Stimulated activated CD8-positive, alpha-beta memory T cell treated with anti-CD3 and anti-CD28 coated beads, Interleukin-15, amount 100 ng/mL, for 1 hour (primary cell): Measurements from ENCODE around the gene RSPRY1.

Experiments
- DNase-seq: peaks from one replicate; pipeline ENCODE4 v3.0.0-alpha.2; 2020; ENCODE audit warnings: low read depth

RSPRY1 gene

DNA sequence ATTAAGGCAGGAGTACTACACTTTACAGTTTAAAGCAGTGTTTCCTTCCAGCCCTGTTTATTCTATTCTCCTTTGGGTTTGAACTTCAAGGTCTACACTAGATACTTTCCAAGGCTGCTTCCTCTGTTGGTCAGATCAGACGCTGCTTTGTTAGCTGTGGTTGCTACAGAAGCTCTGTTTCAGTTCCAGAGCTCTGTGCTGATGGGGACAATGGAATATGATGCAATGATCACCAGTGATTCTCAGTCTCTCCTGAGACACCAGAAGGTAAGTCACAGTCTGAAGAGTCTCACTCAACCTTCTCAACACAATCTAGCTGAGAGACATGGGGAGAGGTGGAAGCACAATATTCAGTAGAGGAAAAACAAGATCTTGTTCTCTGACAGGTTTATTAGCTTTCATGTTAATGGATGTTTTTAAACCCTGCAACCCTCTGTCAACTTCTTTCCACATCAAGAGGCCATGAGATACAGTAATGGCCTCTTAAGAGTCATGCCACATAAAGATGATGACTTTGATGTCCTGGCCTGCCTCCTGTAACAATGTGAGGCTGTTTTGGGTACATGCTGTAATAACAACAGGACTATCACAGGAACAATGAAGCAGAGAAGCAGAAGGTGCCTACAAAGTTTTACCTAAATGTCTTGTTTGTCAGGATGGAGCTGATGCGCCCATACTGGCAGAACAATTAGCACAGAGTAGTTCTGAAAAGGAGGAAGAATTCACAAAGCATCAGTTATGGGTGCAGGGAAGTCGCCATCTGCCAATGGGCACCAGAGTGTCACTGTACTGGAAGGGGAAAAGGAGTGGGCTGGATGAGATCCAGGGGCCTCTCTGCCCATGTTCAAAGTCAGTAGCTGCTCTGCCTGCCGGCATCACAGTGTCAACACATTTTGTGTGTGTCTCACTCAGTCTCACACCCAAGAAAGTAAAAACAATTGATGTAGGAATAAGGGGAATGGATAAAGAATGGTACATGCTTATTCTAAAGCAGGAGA, 33.7 kb upstream of the RSPRY1 start:
- DNase-seq, result no peak

DNA sequence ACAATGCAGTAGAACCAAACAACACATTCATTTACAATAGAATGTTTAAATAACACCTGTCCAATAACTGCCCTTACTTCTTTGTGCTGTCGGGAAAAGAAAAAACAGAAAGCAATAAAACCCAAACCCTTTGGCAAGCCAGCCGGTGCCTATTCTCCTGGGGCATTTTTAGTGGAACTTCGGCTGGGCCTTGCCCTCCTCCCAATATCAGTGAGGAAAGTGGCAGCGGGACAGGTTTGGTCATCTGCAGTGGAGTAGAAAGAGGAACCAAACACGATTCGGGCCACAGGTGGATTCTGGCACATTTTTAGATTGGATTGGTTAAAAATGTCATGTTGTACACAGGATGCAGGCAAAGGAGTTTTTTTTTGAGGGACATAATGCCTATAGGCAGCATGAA, 32.3 kb upstream of the RSPRY1 start:
- no peak for DNase-seq

DNA sequence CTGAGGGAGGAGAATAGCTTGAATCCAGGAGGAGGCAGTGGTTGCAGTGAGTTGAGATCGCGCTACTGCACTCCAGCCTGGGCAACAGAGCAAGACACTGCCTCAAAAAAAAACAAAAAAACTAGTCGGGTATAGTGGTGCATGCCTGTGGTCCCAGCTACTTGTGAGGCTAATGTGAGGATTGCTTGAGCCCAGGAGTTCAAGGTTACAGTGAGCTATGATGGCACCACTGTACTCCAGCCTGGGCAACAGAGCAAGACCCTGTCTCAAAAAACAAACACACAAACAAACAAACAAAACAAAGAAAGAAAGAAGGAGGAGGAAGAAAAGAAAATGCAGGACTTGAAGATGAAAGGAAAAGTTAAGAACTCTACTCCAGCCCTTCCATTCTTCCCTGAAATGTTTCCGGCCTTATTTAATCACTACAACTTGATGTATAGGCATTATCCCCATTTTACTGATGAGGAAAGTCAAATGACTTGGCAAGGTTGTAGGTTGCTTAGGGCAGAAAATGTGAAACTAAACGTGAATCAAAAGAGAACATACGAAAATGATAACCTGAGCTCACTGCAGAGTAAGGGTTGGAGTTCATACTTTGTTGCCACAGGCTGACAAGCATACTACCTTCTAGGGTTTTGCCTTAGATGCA, 30.3 kb upstream of the RSPRY1 start:
- DNase-seq, result no peak

DNA sequence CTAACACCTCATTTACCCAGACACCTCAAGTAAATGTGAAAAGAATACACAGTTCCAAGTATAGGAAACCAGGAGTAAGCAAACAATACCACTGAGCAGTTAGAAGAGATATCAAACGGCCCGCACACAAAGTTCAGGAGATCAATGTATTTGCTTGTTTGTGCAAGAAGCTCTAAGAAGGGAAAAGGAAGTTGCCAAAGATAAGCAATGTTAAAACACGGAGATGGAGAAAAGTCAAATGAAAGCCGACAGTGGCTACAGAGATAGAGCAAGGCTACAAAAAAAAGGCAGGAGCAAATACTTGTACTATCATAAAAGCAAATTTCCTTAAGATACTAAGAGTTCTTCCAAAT, 29.8 kb upstream of the RSPRY1 start:
- no peak for DNase-seq

DNA sequence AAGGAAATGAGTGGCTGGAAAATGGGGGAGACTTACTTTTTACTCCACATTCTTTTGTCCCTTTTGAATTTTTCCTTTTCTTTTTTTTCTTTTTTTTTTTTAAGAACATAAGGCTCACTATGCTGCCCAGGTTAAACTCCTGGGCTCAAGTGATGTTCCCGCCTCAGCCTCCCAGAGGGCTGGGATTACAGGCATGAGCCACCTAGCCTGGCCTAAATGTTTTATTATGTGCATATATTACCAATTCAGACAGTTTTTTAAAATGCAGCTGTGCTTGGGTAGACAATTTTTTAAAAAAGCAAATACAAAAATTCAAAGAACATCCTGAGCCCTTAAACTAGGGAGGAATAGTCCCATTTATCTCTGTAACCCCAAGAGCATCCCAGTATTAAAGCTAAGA, 28.6 kb upstream of the RSPRY1 start:
- no peak for DNase-seq

DNA sequence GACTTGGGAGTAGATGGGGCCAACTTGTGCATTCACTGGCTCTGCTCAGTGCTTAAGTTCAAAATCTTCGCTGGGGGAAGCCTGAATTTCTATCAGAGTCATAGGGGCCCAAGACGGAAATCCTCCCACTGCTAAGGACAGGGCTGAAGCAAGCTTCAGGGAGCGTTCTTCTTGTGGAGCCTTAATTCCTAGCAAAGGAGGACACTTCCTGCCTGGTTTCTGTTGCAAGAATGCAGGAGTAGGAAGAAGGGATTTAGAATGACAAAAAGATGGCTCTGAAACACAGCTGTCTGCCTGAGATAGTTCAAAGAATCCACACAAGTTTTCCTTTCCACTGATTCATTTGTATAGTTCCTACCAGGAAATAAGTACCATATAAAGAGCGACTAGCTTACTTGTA, 26.7 kb upstream of the RSPRY1 start:
- DNase-seq, result no peak

DNA sequence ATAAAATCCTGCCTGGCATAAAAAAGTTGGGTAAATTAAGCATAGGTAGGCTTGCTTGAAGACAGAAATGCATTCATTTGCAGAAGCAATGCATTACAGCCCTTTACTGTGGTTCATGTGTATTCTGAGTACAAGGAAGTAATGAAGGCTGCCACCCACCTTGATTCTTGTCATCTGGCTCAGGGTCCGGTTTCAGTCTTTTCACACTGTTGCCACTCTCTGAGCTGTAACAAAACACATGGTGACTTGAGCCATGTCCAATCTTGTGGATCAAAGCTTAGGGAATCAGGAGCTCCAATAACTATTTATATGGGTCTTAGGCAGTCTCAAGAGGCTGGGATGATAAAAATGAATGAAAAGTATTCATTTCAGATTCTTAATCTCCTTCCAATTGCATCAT, 22.3 kb upstream of the RSPRY1 start:
- DNase-seq, result no peak

DNA sequence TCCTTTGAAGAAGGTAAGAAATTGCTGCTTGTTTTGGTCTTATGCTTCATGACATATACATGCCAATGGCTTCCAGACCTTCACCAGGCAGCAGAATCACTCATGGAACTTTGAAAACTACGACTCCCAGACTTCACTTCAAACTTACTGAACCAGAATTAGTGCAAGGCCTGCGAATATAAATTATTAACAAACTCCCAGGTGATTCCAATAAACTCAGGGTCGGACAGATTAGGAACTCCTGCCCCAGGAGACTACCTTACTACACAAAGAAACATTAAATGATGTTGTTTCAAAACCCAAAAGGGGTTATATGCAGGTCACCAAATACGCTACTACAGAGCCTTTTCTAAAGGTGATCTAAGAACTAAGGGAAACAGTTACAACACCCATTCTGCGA, 20.6 kb upstream of the RSPRY1 start:
- DNase-seq, result no peak

DNA sequence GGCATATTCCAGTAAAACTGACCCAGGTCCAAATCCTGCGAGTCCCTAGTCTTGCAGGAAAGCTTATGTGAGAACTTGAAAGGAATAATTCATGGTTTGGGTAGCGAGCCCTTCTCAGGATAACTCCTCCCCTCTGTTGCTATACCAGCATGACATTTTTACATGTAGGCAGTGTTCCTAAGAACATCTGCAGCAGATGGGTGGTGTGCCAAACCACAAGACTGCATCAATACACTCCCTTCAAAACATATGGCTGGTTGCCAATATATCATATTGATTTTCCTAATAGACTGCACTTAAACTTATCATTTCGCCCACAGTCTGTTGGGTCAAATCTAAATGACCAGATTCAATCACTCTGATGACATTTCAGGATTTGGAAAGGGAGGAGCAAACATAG, 20.2 kb upstream of the RSPRY1 start:
- no peak for DNase-seq

DNA sequence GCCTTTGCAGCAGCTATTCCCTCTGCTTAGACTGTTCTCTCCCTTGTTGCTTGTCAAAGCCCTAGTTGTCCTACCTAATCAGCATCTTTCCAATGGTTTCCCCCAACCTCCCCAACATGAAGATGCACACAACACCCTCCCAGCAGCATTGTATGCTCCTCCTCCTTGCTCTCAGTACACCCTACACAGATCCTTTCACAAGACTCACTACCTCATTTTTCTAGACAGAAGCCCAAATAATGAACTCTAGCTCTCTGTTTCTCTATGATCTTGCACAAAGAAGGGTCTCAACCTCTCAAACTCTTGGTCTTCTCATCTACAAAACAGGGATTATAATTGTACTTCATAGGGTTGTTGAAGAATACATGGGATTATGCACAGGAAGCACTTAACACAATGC, 19.7 kb upstream of the RSPRY1 start:
- DNase-seq, result no peak

DNA sequence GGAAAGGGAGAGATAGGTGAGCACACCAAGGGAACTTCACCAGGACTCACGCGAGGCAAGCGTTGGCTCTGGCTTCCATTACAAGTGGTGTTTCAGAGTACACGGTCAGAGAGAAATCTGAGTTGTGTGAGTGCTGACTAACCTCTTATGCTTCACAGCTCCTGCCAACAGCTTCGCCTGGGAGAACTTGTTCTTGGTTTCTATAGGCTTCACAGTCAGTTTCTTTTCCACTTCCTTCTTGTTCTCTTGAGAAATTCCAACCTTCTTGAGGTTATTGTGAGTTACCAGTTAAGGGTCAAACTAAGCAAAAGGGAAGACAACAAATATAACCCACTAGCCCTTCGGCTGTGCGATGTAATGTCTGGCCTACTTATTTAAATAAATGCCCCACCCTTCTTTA, 19.2 kb upstream of the RSPRY1 start:
- no peak for DNase-seq

DNA sequence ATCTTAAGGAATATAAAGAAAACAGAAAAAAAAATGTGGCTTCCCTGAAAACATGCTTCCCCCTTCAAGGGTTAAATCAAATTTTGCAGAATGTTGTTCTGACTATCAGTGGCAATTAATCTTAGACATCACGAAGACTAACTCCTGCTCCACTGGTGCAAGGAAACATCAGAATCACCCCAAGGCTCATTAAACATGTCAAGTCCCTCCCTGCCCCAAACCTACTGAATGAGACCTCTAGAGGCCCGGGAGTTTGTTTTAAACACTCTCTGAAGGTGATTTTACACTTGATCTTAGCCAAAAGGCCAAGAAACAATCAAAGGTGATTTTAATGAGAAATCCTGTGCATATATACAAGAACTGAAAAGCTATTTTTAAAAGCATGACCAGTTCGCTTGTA, 18.6 kb upstream of the RSPRY1 start:
- DNase-seq, result no peak

DNA sequence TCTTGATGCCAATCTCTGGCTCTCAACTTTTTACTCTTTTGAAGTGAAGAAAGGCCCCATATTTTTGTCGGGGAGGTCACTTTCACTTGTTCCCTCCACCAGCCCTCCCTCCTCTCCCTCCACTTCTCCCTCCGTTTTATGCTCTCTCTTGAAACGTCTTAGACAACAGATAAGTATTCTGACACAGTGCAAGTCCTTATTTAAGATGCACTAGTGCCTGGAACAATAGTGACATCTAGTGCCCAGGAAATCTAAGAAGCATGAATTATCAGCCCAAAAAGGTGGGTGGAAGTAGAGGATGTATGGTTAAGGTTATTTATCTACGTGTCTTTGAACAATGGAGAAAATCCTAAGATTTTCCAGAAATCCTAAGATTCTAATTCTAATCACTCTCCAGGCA, 18.2 kb upstream of the RSPRY1 start:
- DNase-seq, result no peak

DNA sequence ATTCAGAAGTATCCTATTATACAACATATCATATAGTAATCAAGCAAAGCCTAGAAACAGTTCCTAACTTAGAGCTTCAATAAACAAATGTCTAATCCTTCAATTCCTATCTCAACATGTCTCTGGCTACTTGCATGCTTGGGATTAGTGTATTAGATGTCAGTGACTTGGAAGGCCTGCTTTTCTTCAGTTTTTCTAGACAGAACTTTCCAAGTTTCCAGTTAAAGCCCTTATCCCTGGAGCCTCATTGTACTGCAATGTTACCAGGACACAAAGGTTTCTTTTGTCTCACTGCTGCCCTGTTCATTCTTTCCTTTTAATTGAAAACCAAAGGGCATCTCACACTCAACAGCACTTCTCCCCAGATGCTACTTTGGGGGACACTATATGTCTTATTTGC, 16.8 kb upstream of the RSPRY1 start:
- no peak for DNase-seq

DNA sequence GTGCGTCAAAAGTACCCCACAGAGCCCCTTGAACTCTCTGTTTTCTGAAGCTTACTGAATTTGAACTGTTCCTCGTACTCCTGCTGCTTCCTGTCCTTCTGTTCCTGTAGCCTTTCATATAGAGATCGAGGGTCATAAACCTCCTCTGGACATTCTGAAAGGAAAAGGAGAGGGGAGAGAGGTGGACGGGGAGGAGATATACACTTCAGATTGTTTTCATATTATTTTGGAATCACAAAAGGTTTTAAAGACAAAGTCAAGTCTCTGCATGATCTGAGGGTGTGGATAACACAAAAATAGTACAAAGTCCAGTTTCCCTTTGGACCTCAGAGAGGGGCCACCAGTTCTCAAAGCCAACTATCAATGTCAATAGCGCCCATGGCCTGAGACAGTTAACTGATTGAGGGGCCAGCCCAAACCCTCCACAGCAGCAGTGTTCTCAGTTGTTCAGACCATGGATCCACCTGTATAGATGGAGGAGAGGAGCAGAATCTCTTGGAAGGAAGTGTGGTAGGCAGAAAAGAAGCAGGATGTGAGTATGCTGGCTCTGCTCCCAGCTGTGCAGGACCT, 13.3 kb upstream of the RSPRY1 start:
- DNase-seq, result no peak

DNA sequence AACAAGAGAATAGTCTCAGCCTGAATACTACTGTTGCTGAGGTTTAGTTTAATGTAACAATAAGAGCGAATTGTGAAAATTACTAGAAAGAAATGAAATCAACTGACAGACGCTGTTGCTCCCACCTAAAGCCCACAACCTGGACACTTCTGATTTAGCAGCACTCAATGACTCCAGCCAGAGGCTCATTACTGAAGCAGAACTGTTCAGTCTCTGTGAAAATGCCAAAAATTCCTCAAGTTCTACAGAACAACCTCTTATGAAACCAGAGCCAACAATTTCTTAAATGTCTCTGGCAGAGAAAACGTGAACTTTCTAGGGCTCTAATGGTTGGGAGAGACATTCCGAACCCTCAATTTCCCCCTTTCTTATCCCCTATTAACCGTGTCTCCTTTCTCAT, 10.2 kb upstream of the RSPRY1 start:
- DNase-seq, result no peak

DNA sequence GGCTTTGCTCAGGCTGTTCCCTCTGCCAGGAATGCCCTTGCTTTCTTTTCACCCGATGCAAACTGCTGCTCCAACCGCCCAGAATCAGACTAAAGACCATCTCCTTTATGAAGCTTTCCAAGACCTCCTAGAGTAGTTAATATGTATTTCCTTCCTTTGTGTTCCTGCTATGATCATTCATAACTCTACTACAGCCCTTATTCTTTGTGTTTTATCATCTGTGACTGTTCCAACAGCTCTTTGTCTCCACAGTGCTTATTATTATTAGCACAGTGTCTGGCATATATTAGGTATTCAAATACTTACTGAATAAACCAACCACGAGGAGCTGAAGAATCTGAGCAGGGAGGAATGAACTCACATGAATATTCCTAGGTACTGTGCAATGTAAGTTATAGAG, 7.9 kb upstream of the RSPRY1 start:
- no peak for DNase-seq

DNA sequence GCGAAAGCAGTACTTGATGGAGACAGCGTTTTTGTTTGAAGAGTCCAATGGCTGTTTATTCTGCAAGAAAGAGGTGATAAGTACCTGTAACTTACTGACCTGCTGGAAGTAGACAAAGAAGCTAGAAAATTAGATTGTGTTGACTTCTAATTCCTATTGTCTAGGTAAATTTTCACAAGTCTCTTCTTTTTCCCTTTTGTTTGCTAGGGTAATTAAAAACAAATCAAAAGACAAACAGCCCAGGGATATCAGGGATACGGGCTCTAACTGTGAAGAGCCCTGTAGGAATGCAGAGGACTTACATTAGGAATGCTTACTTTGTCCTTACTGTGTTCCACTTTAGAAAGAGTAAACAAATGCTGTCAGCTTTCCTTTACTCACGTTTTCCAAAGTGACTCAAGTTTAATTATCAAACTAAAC, 7.3 kb upstream of the RSPRY1 start:
- DNase-seq, result no peak

DNA sequence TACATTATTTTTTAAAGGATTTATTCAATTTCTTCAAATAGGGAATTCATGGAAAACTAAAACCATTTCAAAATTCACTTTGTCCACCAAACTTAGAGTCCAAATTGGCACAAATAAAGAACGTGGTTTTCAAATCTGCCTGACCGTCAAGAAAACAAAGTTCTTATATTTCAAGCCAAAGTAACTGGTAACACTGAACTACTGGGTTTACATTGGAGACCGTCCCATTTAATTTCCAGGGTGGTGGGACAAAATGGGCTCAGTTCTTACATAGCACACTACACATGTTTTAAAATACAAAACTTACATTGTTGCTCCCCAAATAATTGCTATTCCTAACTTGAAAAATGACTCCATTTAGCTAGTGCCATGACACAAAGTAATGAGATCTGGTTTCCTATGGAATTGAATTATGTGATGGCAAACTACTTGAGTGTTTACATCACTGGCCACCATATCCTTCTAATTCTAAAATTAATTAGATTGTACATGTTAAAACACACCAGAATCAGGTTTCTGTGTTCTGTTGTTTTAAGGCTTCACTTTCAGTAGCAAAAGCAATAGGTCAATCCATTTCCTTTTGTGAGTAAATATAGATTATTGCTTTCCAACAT, 6.8 kb upstream of the RSPRY1 start:
- no peak for DNase-seq

DNA sequence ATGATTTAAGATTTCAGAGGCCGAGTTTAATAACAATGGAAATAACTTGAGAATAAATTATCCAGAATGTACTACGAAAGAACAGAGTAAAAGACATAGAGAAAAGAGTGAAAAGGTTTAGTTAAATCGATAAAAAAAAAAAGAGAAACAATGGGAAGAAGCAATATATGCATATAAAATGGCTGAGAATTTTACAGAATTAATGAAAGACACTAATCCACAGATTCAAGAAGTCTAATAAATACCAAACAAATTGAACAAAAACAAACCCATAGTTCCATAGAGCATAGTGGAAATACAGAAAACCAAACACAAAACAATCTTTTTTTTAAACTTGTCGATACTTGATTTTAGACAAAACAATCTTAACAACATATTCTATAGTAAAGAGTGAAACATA, 2.0 kb upstream of the RSPRY1 start:
- no peak for DNase-seq

DNA sequence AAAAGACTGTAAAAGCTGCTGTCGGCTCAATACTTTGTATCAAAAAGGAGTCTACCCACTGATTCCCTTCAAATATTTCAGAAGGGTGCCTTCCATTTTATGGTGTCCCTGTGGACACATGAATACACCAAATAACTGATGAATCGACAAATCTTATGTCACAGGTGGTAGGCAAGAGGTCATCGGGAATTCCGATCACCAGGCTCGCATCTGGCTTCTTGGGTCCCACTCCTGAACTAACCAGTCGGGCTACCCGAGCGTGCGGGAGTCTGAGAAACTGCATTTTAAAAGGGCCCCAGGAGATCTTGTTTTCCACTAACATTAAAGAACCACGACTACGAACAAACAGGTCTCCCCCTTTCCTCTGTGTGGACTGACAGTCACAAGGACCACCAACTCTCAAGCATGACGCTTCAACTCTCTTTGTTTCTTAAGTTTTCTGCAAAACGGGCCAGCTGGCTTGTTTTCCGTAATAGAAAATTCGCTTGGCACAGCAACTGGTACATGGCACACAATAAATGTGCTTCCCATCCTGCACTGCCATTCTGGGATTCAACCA, 1.2 kb upstream of the RSPRY1 start:
- DNase-seq, result no peak

DNA sequence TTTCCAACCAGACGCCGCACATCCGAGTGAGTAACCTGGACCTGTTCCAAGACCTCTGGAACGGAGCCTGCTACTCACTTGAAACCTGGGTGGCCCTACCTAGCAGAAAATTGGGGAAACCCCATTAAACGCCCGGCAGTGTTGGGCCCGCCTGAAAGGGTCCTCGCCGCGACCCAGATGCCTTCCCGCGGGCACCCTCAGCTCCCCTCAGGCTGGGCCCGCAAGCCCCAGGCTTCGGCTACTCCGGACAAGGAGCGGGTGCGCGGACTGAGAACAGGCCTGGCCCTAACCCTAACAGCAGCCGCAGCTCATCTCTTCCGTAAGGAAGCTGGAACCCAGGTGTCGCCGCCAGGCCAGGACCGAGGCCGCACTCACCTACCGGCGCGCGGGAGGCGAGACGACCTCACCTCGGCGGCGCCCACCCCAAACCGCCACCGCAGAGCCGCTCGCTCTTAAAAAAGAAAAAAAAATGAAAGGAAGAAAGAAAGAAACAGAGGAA, 634 bp upstream of the RSPRY1 start:
- DNase-seq, result peak; percentile 11
